B cell (primary cell): Measurements from ENCODE around the gene WDR64.

ENCODE experiments used
- CTCF ChIP-seq: fragments of 200-600 bp; IDR thresholded peaks from one replicate; pipeline ENCODE4 v1.8.0; 2022; ENCODE audit warnings: antibody characterized with exemption, mild to moderate bottlenecking
- EZH2 ChIP-seq: IDR thresholded peaks from 2 replicates; pipeline ENCODE4 v1.6.1; 2012; ENCODE audit warnings: borderline replicate concordance, low read depth, mild to moderate bottlenecking, moderate library complexity, low read length; ENCODE audit not compliant: insufficient read depth, poor library complexity, severe bottlenecking

- TF ChIP-seq EZH2 (no peak), CTCF (no peak)
Observed at GRCh38 chr1:241706967-241707366, 54.9 kb downstream of the WDR64 start.
